Upper lobe of left lung (tissue), 6 donors: ENCODE data around the gene FABP6. TPM values are rescaled to one million over a fixed set of nuclear protein-coding genes. Genes with fewer than 3 reads are reported as not detected.

Experiments used
- ATAC-seq, 2 donors: fragments of 200-7000 bp; cut with Tn5 transposase; one replicate each; pipeline ENCODE4 v1.9.1; 2022; ENCODE audit warnings: mild to moderate bottlenecking in 2 of 2, moderate library complexity in 2 of 2; ENCODE audit not compliant: low FRiP score in 2 of 2
- DNase-seq, 2 donors: peaks; one replicate each; pipeline ENCODE4 v3.0.0-alpha.2; 2019 to 2020
- H3K27ac ChIP-seq, 4 donors: fragments of 200-600 bp; sonication (generic); one replicate each; pipeline ENCODE4 v1.5.1; 2016 to 2019
- H3K27me3 ChIP-seq, 4 donors: fragments of 200-600 bp; sonication (generic); one replicate each; pipeline ENCODE4 v1.5.1; 2017 to 2019
- H3K36me3 ChIP-seq, 4 donors: fragments of 200-600 bp; sonication (generic); one replicate each; pipeline ENCODE4 v1.5.1; 2016 to 2019
- H3K4me1 ChIP-seq, 4 donors: fragments of 200-600 bp; sonication (generic); one replicate each; pipeline ENCODE4 v1.5.1; 2018 to 2019
- H3K4me3 ChIP-seq, 4 donors: fragments of 200-600 bp; sonication (generic); one replicate each; pipeline ENCODE4 v1.5.1; 2017 to 2019; ENCODE audit warnings: mild to moderate bottlenecking in 2 of 4, moderate library complexity in 1 of 4
- H3K9me3 ChIP-seq, 4 donors: fragments of 200-600 bp; sonication (generic); one replicate each; pipeline ENCODE4 v1.5.1; 2018 to 2019
- EP300 ChIP-seq, 4 donors: sonication (generic); formaldehyde crosslinking; IDR thresholded peaks; one replicate each; pipeline ENCODE4 v1.5.1; 2017; ENCODE audit warnings: antibody characterized with exemption in 4 of 4, control low read depth in 2 of 4
- POLR2A ChIP-seq, 4 donors: fragments of 450-650 bp; IDR thresholded peaks; one replicate each; pipeline ENCODE4 v1.5.1; 2016 to 2017; ENCODE audit warnings: antibody characterized with exemption in 4 of 4, mild to moderate bottlenecking in 2 of 4
- POLR2AphosphoS5 ChIP-seq, 2 donors: sonication (generic); formaldehyde crosslinking; IDR thresholded peaks; one replicate each; pipeline ENCODE4 v1.5.1; 2017; ENCODE audit warnings: antibody characterized with exemption in 2 of 2
- WGBS, 2 donors: methylation state at CpG; one replicate each; pipeline ENCODE4 v1.1.5; 2017 to 2018; 5-methylcytosine and 5-hydroxymethylcytosine counted together
- total RNA-seq, 6 donors: library from RNA; depleted of rRNA in 4 of 6; stranded (reverse); fragments of >200 nt in 4 of 6; gene quantifications; one replicate each; pipeline versions ENCODE4 v1.1.0 to v1.2.1, GENCODE V29; 2016 to 2021
- TF ChIP-seq, protein P1 (sequence below), 6 experiments: fragments of 450-650 bp in 4 of 6; fragments of 200-600 bp in 2 of 6; sonication (generic) in 2 of 6; IDR thresholded peaks; one replicate each; pipeline ENCODE4 v1.5.1; 2016 to 2019; ENCODE audit warnings: antibody characterized with exemption in 6 of 6
- donor health status: DM: no; HTN: no; CAD: no; lungs with moderate emphysema.
- donor health status: DM: no; HTN: yes; CAD: no; lungs with severe emphysema.

The FABP6 gene
- total RNA-seq, 6 donors from 2014 or later = 4.4 to 14.4 (median 9.1) TPM; not detected in 2

DNA sequence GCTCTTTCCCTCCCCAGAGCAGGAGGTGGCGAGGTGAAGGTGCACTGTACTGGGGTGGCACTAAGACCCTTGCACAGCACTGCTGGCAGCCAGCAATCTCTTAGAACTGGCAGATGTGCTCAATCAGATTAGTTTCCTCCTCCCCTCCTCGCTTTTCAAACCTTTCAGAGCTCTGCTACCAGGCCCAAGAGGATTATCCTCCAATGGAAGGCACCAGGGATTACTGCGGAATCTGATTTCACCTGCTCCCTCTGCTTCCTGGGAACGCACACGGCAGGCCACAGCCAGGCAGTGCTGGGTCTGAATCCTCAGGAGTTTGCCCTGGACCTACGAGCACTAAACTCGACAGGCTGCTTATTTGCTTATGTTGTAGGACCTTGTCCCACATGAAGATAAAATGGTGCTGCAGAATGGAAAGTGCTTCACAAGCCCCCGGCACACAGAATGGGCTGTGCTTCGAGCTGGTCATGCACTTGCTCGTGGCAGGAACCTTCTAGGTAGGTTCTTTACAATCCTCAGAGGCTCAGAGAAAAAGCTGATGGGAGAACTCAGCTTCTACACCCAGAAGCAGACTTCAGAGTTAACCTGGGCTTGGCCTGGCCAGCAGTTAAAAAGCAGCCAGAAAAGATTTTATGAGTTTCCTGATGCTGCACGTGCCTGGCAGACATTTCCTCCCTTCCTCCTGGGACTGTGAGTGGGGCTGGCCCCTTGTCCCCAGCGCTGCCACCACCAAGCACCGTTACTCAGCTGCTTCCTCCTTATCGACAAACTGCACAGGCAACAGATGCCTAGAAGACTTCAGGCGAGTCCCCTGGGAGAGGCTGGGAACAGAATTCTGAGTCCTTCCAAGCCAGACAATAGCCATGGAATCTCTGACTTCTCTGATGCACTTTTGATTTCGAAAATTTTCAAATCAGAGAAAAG, 33.1 kb downstream of the FABP6 start:
- no peak for ATAC-seq
- Histone ChIP-seq H3K4me1 (peaks cover 0 to 24% (median 11%) of the 10 kb centered on the region in 4 donors), H3K4me3 (no peak overlapping the region), H3K27me3 (no peaks in the 10 kb centered on the region), H3K27ac (peak overlapping the region in 1 of 4 donors; percentile 3), H3K36me3 (peaks cover 0 to 10% (median 4%) of the 10 kb centered on the region in 4 donors), H3K9me3 (no peaks in the 10 kb centered on the region)
- no peak for DNase-seq
- 56 to 61% methylated on average over 11 to 16 of the region's 16 CpGs for WGBS, 2 donors
- TF ChIP-seq EP300 (IDR thresholded peaks at IDR 0.05) = no peak
- TF ChIP-seq POLR2A (IDR thresholded peaks at IDR 0.05) = no peak
- TF ChIP-seq POLR2AphosphoS5 (IDR thresholded peaks at IDR 0.05) = no peak
- TF ChIP-seq, protein P1, sequence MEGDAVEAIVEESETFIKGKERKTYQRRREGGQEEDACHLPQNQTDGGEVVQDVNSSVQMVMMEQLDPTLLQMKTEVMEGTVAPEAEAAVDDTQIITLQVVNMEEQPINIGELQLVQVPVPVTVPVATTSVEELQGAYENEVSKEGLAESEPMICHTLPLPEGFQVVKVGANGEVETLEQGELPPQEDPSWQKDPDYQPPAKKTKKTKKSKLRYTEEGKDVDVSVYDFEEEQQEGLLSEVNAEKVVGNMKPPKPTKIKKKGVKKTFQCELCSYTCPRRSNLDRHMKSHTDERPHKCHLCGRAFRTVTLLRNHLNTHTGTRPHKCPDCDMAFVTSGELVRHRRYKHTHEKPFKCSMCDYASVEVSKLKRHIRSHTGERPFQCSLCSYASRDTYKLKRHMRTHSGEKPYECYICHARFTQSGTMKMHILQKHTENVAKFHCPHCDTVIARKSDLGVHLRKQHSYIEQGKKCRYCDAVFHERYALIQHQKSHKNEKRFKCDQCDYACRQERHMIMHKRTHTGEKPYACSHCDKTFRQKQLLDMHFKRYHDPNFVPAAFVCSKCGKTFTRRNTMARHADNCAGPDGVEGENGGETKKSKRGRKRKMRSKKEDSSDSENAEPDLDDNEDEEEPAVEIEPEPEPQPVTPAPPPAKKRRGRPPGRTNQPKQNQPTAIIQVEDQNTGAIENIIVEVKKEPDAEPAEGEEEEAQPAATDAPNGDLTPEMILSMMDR (IDR thresholded peaks at IDR 0.05) = no peak

DNA sequence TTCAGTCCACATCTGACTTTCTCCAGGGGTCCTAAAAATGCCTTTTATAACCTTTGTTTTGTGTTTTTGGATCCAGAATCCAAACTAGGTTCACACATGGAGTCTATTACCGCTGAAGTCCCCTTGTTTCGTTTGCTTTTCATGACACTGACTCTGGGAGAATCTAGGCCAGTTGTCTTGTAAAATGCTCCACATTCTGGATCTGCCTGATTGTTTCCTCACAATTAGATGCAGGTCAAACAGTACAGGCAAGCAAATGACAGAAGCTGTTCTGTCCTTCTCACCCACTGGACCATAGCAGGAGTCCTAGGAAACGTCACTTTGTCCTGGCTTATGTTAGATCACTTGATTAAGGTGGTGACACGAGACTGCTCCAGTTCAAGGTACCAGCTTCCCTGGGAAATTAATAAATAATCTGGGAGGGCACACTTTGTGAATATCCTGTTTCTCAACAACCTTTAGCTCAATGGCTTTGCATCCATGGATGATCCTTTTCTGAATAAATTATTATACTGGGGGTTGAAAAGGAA, 34.1 kb downstream of the FABP6 start:
- H3K27ac ChIP-seq = no peak overlapping the region
- peaks cover 0 to 10% (median 4%) of the 10 kb centered on the region in 4 donors for H3K36me3 ChIP-seq
- DNase-seq = no peak
- H3K4me1 ChIP-seq = peaks cover 1 to 30% (median 16%) of the 10 kb centered on the region in 4 donors
- H3K27me3 ChIP-seq = no peaks in the 10 kb centered on the region
- no peaks in the 10 kb centered on the region for H3K9me3 ChIP-seq
- H3K4me3 ChIP-seq = no peak overlapping the region
- TF ChIP-seq, protein P1 (IDR thresholded peaks at IDR 0.05) = no peak
- TF ChIP-seq EP300 (IDR thresholded peaks at IDR 0.05) (no peak), POLR2AphosphoS5 (IDR thresholded peaks at IDR 0.05) (no peak), POLR2A (IDR thresholded peaks at IDR 0.05) (no peak)
- 85 to 86% methylated on average over 4 of the region's 4 CpGs for WGBS, 2 donors
- ATAC-seq = no peak

DNA sequence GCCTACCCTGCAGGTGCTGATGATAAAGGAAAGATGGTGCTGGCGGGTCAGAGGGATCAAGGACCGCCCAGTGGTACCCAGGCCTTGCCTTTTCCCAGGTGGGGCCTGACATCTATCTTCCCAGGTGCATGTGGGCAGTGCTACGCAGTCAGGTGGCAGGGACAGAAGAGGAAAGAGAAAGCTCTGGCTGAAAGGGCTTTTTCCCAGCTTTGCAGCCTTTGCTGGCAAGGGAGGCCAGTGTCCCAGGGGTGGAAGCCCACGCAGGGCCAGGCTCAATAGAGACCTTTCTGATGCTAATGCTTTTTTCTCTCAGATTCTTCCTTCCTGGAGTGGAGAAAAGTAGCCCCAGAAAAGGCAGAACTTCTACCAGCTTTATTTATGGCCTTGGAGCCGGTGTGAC, 36.7 kb downstream of the FABP6 start:
- peaks cover 20 to 50% (median 36%) of the 10 kb centered on the region in 4 donors for H3K4me1 ChIP-seq
- no peak for ATAC-seq
- no peaks in the 10 kb centered on the region for H3K9me3 ChIP-seq
- H3K36me3 ChIP-seq = no peaks in the 10 kb centered on the region
- TF ChIP-seq POLR2A (IDR thresholded peaks at IDR 0.05) (no peak), POLR2AphosphoS5 (IDR thresholded peaks at IDR 0.05) (no peak), EP300 (IDR thresholded peaks at IDR 0.05) (no peak)
- TF ChIP-seq, protein P1 (IDR thresholded peaks at IDR 0.05) = no peak
- 82 to 85% methylated on average over 5 of the region's 5 CpGs for WGBS, 2 donors
- H3K4me3 ChIP-seq = no peak overlapping the region
- no peak for DNase-seq
- H3K27ac ChIP-seq = no peak overlapping the region
- no peaks in the 10 kb centered on the region for H3K27me3 ChIP-seq

DNA sequence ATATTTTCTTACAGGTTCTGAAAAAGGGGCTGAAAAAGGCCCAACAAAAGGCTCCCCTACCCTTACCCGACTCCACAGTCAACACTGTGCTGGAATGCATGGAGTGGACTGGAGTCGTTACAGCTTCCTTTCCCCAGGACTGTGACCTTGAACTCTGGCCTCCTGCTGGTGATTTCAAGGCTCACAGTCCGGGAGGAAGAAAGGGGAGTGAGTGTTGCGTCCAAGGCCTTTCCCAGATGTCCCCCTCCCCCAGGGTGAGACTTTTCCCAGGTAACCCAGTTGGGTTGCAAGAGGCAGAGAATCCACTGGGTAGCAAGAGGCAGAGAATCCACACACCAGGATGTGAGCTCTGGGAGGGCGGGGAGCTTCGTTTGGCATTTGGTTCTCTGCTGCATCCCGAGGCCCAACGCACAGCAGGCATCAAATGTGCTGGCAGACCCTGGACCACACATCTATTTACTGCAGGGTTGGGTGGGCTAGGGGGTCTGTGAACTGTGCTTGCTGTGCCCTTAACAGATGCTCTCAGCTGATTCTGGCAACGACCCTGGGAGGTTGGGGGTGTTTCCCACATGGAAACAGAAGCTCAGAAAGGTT, 37.5 kb downstream of the FABP6 start:
- TF ChIP-seq POLR2A (IDR thresholded peaks at IDR 0.05) = no peak
- TF ChIP-seq, protein P1 (IDR thresholded peaks at IDR 0.05) = peak in 1 of 6 experiments; percentile 22
- ATAC-seq (no peak), DNase-seq (no peak)
- H3K4me3 ChIP-seq = no peak overlapping the region
- no peaks in the 10 kb centered on the region for H3K36me3 ChIP-seq
- no peak overlapping the region for H3K27ac ChIP-seq
- no peaks in the 10 kb centered on the region for H3K9me3 ChIP-seq
- WGBS, 2 donors = 50 to 76% methylated on average over 5 to 9 of the region's 9 CpGs
- no peaks in the 10 kb centered on the region for H3K27me3 ChIP-seq
- peaks cover 28 to 54% (median 40%) of the 10 kb centered on the region in 4 donors for H3K4me1 ChIP-seq
